Karpas-422 (cell line): ENCODE data around the gene MRPS15. TPM values are rescaled to one million over a fixed set of nuclear protein-coding genes. Genes with fewer than 3 reads are reported as not detected.

Source experiments
- DNase-seq: peaks from one replicate; pipeline ENCODE4 v3.0.0-alpha.2; 2015
- H2AFZ ChIP-seq: fragments of 200-600 bp; sonication (generic); 2 replicates; pipeline ENCODE4 v1.6.1; 2014; ENCODE audit warnings: antibody characterized with exemption, low read length, mixed read lengths
- H3K27ac ChIP-seq: fragments of 200-600 bp; sonication (generic); 2 replicates; pipeline ENCODE4 v1.5.1; 2014; ENCODE audit warnings: mild to moderate bottlenecking, low read length, moderate library complexity
- H3K27me3 ChIP-seq: fragments of 200-600 bp; sonication (generic); 2 replicates; pipeline ENCODE4 v1.6.1; 2014; ENCODE audit warnings: low read length, mixed read lengths
- H3K36me3 ChIP-seq: fragments of 200-600 bp; sonication (generic); 2 replicates; pipeline ENCODE4 v1.6.1; 2014; ENCODE audit warnings: low read length, mixed read lengths; ENCODE audit not compliant: insufficient read depth
- H3K4me1 ChIP-seq: fragments of 200-600 bp; sonication (generic); 2 replicates; pipeline ENCODE4 v1.6.1; 2014; ENCODE audit warnings: mild to moderate bottlenecking, low read length, mixed read lengths
- H3K4me2 ChIP-seq: fragments of 200-600 bp; sonication (generic); 2 replicates; pipeline ENCODE4 v1.6.1; 2014; ENCODE audit warnings: low read length, low read depth, mild to moderate bottlenecking; ENCODE audit not compliant: poor library complexity, severe bottlenecking
- H3K4me3 ChIP-seq: fragments of 200-600 bp; sonication (generic); 2 replicates; pipeline ENCODE4 v1.5.1; 2014; ENCODE audit warnings: mild to moderate bottlenecking, antibody characterized with exemption, low read length, mixed read lengths
- H3K79me2 ChIP-seq: fragments of 200-600 bp; sonication (generic); 2 replicates; pipeline ENCODE4 v1.6.1; 2014; ENCODE audit warnings: mild to moderate bottlenecking, low read length, mixed read lengths
- H3K9ac ChIP-seq: fragments of 200-600 bp; sonication (generic); 2 replicates; pipeline ENCODE4 v1.6.0; 2014; ENCODE audit warnings: low read length
- H3K9me2 ChIP-seq: fragments of 200-600 bp; sonication (generic), shearing (Covaris generic); replicated peaks from 2 replicates; pipeline ENCODE4 v1.6.0; 2014; ENCODE audit warnings: mild to moderate bottlenecking, low read length, moderate library complexity; ENCODE audit not compliant: insufficient read depth
- H3K9me3 ChIP-seq: fragments of 300-700, 200-600 bp; sonication (generic); 2 replicates; pipeline ENCODE4 v1.6.1; 2014; ENCODE audit warnings: low read length, mixed read lengths
- H4K20me1 ChIP-seq: fragments of 200-600 bp; sonication (generic); 2 replicates; pipeline ENCODE4 v1.6.1; 2014; ENCODE audit warnings: mild to moderate bottlenecking, antibody characterized with exemption, low read length, low read depth; ENCODE audit not compliant: insufficient read depth
- total RNA-seq: library from RNA; depleted of rRNA; stranded (reverse); fragments of >200 nt; shearing (Covaris generic); gene quantifications from 2 replicates; pipeline ENCODE4 v1.2.3, GENCODE V29; 2014; ENCODE audit warnings: low replicate concordance

The MRPS15 gene
- total RNA-seq, 1 experiment from 2014 or later = 86.7 TPM

DNA sequence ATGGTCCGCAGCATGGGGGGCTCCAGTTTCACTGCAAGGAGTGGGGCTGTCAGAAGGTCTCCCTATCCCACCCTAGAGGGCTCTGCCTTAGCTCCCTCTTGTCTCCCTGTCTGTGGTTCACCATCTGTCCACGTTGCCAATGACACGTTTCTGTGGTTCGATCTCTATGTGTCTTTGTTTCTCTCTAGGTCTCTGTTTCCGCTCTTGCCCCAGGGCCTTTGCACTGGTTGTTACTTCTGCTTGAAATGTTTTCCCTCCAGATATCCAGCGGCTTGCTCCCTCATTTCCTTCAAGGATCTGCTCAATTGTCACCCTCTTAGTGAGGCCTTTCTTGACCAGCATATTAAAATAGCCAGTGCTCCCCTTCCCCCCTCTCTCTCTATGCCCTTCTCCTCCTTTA, 8.5 kb upstream of the MRPS15 start:
- H4K20me1 ChIP-seq = no peaks in the 10 kb centered on the region
- H3K36me3 ChIP-seq = no peaks in the 10 kb centered on the region
- H3K9me2 ChIP-seq = no peaks in the 10 kb centered on the region
- H3K27me3 ChIP-seq = no peaks in the 10 kb centered on the region
- H3K4me1 ChIP-seq = peaks cover 8% of the 10 kb centered on the region
- no peak for DNase-seq
- no peaks in the 10 kb centered on the region for H3K79me2 ChIP-seq
- no peaks in the 10 kb centered on the region for H3K9me3 ChIP-seq
- H3K4me2 ChIP-seq = no peak overlapping the region
- no peak overlapping the region for H3K4me3 ChIP-seq
- H3K27ac ChIP-seq = no peak overlapping the region
- no peak overlapping the region for H3K9ac ChIP-seq
- no peak overlapping the region for H2AFZ ChIP-seq

DNA sequence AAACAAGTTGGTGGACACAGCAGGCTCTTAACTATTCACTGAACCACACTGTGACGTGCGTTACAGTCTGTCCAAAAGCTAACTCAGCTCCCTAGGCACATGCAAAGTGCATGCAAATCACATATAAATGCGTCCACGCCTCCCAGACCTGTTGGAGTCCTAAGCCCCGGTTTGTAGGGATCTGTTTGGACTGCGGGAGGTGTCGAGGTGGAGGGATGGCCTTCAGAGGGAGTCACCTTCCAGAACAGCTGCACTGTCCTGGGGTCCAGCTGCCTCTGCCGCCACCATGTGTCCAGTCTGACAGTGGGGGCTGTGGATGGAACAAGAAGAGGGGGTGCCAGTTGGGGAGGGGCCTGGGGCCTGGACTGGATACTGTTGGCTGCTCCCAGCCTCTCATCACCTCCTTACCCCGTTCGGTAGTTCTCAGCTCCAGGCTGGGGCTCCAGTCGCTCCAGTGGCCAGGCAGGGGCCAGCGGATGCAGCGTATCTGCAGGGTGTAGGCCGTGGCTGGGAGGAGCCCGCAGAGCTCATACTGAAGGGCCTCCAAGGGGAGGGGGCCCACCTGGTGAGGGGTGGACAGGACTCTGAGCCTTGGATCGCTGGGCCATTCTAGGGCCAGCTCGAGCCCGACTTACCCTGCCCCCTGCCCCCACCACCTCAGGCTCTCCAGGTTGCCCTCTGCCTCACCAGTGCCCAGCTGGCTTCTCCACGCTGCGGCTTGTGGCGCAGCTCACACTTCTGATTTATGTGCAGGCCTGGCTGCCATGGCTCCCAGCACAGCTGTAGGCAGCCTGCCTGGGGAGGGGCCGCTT, 7.9 kb upstream of the MRPS15 start:
- no peak overlapping the region for H3K27ac ChIP-seq
- H3K4me1 ChIP-seq = peaks cover 8% of the 10 kb centered on the region
- no peak overlapping the region for H2AFZ ChIP-seq
- H4K20me1 ChIP-seq = no peaks in the 10 kb centered on the region
- no peaks in the 10 kb centered on the region for H3K36me3 ChIP-seq
- peak overlapping the region; percentile 18 for H3K4me2 ChIP-seq
- no peak overlapping the region for H3K4me3 ChIP-seq
- no peaks in the 10 kb centered on the region for H3K79me2 ChIP-seq
- H3K9ac ChIP-seq = no peak overlapping the region
- peak; percentile 69 for DNase-seq
- H3K9me3 ChIP-seq = no peaks in the 10 kb centered on the region
- no peaks in the 10 kb centered on the region for H3K27me3 ChIP-seq
- no peaks in the 10 kb centered on the region for H3K9me2 ChIP-seq

- Histone ChIP-seq H3K4me3 (no peak overlapping the region), H3K79me2 (peaks cover under 1% of the 10 kb centered on the region; the same call in 1 of the 2 replicates), H3K9ac (no peak overlapping the region), H3K9me2 (no peaks in the 10 kb centered on the region), H3K27me3 (no peaks in the 10 kb centered on the region), H2AFZ (no peak overlapping the region), H3K36me3 (no peaks in the 10 kb centered on the region), H3K4me2 (no peak overlapping the region), H3K9me3 (no peaks in the 10 kb centered on the region), H3K4me1 (peaks cover 22% of the 10 kb centered on the region), H4K20me1 (no peaks in the 10 kb centered on the region), H3K27ac (no peak overlapping the region)
- no peak for DNase-seq
Observed at GRCh38 chr1:36469163-36469562, 5.0 kb upstream of the MRPS15 start.

DNA sequence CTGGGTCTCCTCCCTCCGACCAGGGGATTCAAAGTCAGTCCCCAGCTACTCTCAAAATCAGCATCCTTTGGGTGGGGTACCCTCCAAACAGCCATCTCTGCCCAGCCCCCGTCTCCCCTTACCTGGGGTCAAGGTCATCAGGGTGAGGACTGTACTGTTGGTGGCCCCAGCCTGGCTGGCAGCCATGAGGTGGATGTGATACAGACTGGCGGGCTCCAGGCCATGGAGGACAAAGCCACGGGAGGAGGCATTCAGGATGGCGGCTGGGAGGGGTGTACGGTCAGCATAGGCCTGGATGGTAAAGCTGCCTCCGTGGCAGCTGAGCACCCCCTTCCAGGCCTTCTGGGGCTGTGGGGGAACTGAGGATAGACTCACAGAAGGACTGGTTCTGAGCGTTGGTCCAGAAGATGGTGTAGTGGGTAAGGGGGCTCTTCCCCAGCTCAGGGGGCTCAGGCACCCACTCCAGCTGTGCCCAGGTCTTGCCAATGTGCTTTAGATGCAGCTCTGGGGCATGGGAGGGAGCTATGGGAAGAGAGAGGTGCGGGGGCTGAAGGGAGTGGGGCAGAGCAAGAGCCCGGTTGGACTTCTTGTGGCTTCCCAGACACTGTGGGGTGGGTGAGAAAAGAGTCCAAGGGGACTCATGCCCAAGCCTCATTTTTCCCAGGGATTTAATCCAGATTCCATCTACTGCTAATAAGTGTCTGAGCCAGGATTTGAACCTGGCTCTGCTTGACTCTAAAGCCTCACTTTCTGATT, 3.7 kb upstream of the MRPS15 start:
- H3K27me3 ChIP-seq = no peaks in the 10 kb centered on the region
- DNase-seq = no peak
- H3K36me3 ChIP-seq = no peaks in the 10 kb centered on the region
- no peak overlapping the region for H3K9ac ChIP-seq
- peaks cover 28% of the 10 kb centered on the region for H3K4me1 ChIP-seq
- no peak overlapping the region for H3K27ac ChIP-seq
- H4K20me1 ChIP-seq = no peaks in the 10 kb centered on the region
- peaks cover 13% of the 10 kb centered on the region for H3K79me2 ChIP-seq
- no peak overlapping the region for H2AFZ ChIP-seq
- H3K4me2 ChIP-seq = no peak overlapping the region
- no peak overlapping the region for H3K4me3 ChIP-seq
- no peaks in the 10 kb centered on the region for H3K9me3 ChIP-seq
- no peaks in the 10 kb centered on the region for H3K9me2 ChIP-seq

DNA sequence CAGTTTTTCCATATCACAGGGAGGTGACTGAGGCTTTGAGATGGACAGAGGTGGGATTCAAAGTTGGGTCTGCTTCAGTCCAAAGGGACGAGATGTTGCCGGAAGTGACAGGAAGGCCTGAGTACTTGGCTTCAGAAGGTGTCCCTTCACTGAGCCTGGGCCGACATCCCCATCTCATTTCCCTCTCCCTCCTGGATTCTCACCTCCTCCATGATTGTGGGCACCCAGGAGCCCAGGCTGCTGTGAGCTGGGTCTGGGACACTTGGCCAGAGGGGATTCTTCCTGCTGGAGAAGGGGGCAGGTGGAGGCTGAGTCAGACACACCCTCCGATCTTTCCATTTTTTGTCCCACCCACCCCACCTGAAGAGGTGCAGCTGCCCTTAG, 2.8 kb upstream of the MRPS15 start:
- H3K36me3 ChIP-seq = peaks cover 5% of the 10 kb centered on the region; the same call in 1 of the 2 replicates
- H3K4me1 ChIP-seq = peaks cover 32% of the 10 kb centered on the region
- no peaks in the 10 kb centered on the region for H3K9me2 ChIP-seq
- H3K9me3 ChIP-seq = no peaks in the 10 kb centered on the region
- H2AFZ ChIP-seq = no peak overlapping the region
- no peaks in the 10 kb centered on the region for H3K27me3 ChIP-seq
- H3K79me2 ChIP-seq = peaks cover 19% of the 10 kb centered on the region
- no peak overlapping the region for H3K4me2 ChIP-seq
- no peak for DNase-seq
- H3K9ac ChIP-seq = no peak overlapping the region
- no peaks in the 10 kb centered on the region for H4K20me1 ChIP-seq
- no peak overlapping the region for H3K4me3 ChIP-seq
- no peak overlapping the region for H3K27ac ChIP-seq

GRCh38 chr1:36466370-36467026, 2.3 kb upstream of the MRPS15 start:
- H3K27me3 ChIP-seq = no peaks in the 10 kb centered on the region
- no peak overlapping the region for H3K9ac ChIP-seq
- H4K20me1 ChIP-seq = no peaks in the 10 kb centered on the region
- H3K36me3 ChIP-seq = peaks cover 10% of the 10 kb centered on the region; the same call in 1 of the 2 replicates
- no peak overlapping the region for H3K4me3 ChIP-seq
- peaks cover 28% of the 10 kb centered on the region for H3K4me1 ChIP-seq
- no peak overlapping the region for H2AFZ ChIP-seq
- no peaks in the 10 kb centered on the region for H3K9me3 ChIP-seq
- DNase-seq = no peak
- no peak overlapping the region for H3K27ac ChIP-seq
- peaks cover 24% of the 10 kb centered on the region for H3K79me2 ChIP-seq
- H3K4me2 ChIP-seq = no peak overlapping the region
- no peaks in the 10 kb centered on the region for H3K9me2 ChIP-seq

GRCh38 chr1:36465731-36466369, 1.7 kb upstream of the MRPS15 start:
- Histone ChIP-seq H3K4me2 (peak overlapping the region; percentile 99), H3K79me2 (peaks cover 27% of the 10 kb centered on the region), H3K9me3 (no peaks in the 10 kb centered on the region), H4K20me1 (no peaks in the 10 kb centered on the region), H3K36me3 (peaks cover 13% of the 10 kb centered on the region; the same call in 1 of the 2 replicates), H2AFZ (no peak overlapping the region), H3K4me1 (peaks cover 25% of the 10 kb centered on the region), H3K27ac (no peak overlapping the region), H3K4me3 (no peak overlapping the region), H3K9ac (no peak overlapping the region), H3K9me2 (no peaks in the 10 kb centered on the region), H3K27me3 (no peaks in the 10 kb centered on the region)
- no peak for DNase-seq
